HUES64 (cell line): Measurements from ENCODE around the gene TECR.

Experiments
- H3K27ac ChIP-seq: 2 replicates; pipeline ENCODE4 v1.7.0; 2013; ENCODE audit warnings: low read depth, low read length, inconsistent platforms
- H3K27me3 ChIP-seq: 2 replicates; pipeline ENCODE4 v1.6.1; 2013; ENCODE audit warnings: mild to moderate bottlenecking, low read length; ENCODE audit not compliant: insufficient read depth
- H3K36me3 ChIP-seq: 2 replicates; pipeline ENCODE4 v1.6.1; 2013; ENCODE audit warnings: mild to moderate bottlenecking, low read length; ENCODE audit not compliant: insufficient read depth
- H3K4me1 ChIP-seq: 2 replicates; pipeline ENCODE4 v1.6.1; 2013; ENCODE audit warnings: mild to moderate bottlenecking, low read length, moderate library complexity; ENCODE audit not compliant: insufficient read depth
- H3K4me3 ChIP-seq: 2 replicates; pipeline ENCODE4 v1.5.1; 2013; ENCODE audit warnings: mild to moderate bottlenecking, low read length, moderate library complexity
- H3K9ac ChIP-seq: 2 replicates; pipeline ENCODE4 v1.6.1; 2013; ENCODE audit warnings: mild to moderate bottlenecking, low read depth, low read length
- H3K9me3 ChIP-seq: 2 replicates; pipeline ENCODE4 v1.6.1; 2013; ENCODE audit warnings: low read depth, low read length; ENCODE audit not compliant: insufficient read depth
- WGBS: fragments of 150-250, 120-280 bp; methylation state at CpG from one replicate; pipeline ENCODE4 v1.1.7; 2013; ENCODE audit warnings: missing lambda C conversion rate; 5-methylcytosine and 5-hydroxymethylcytosine counted together

Gene TECR

GRCh38 chr19:14511229-14511593 lies 18.2 kb upstream of the TECR start:
- peaks cover 25% of the 10 kb centered on the region for H3K36me3 ChIP-seq
- H3K4me1 ChIP-seq, result no peaks in the 10 kb centered on the region
- H3K9me3 ChIP-seq, result no peaks in the 10 kb centered on the region
- H3K27me3 ChIP-seq, result no peaks in the 10 kb centered on the region
- H3K9ac ChIP-seq, result no peak overlapping the region
- 93% methylated on average over 4 of the region's 4 CpGs for WGBS
- no peak overlapping the region for H3K4me3 ChIP-seq
- no peak overlapping the region for H3K27ac ChIP-seq

GRCh38 chr19:14512406-14512961 lies 16.9 kb upstream of the TECR start:
- Histone ChIP-seq H3K4me3 (no peak overlapping the region), H3K27me3 (no peaks in the 10 kb centered on the region), H3K36me3 (peaks cover 31% of the 10 kb centered on the region), H3K4me1 (no peaks in the 10 kb centered on the region), H3K9me3 (no peaks in the 10 kb centered on the region), H3K9ac (no peak overlapping the region), H3K27ac (no peak overlapping the region)
- WGBS, result 95% methylated on average over 14 of the region's 14 CpGs

GRCh38 chr19:14514215-14514863 lies 15.1 kb upstream of the TECR start:
- Histone ChIP-seq H3K9ac (no peak overlapping the region), H3K36me3 (peaks cover 31% of the 10 kb centered on the region), H3K4me3 (no peak overlapping the region), H3K27me3 (no peaks in the 10 kb centered on the region), H3K27ac (no peak overlapping the region), H3K4me1 (0 out of 2 replicates have a peak, but pooled peaks cover under 1% of the 10 kb centered on the region), H3K9me3 (no peaks in the 10 kb centered on the region)
- 93% methylated on average over 8 of the region's 8 CpGs for WGBS

- WGBS, result 93% methylated on average over 8 of the region's 8 CpGs
- H3K9ac ChIP-seq, result no peak overlapping the region
- no peak overlapping the region for H3K27ac ChIP-seq
These were observed 13.8 kb upstream of the TECR start for GRCh38 chr19:14515501-14516047.

GRCh38 chr19:14516048-14516534 lies 13.3 kb upstream of the TECR start:
- peaks cover 9% of the 10 kb centered on the region; the same call in 1 of the 2 replicates for H3K4me1 ChIP-seq
- H3K9ac ChIP-seq, result no peak overlapping the region
- no peaks in the 10 kb centered on the region for H3K9me3 ChIP-seq
- WGBS, result 92% methylated on average over 15 of the region's 15 CpGs
- peak overlapping the region; percentile 86 for H3K4me3 ChIP-seq
- peaks cover 31% of the 10 kb centered on the region for H3K36me3 ChIP-seq
- no peak overlapping the region for H3K27ac ChIP-seq
- H3K27me3 ChIP-seq, result no peaks in the 10 kb centered on the region

More at GRCh38 chr19:14515501-14516047, 13.8 kb upstream of the TECR start:
- Histone ChIP-seq H3K4me3 (no peak overlapping the region; the same call in 1 of the 2 replicates), H3K36me3 (peaks cover 31% of the 10 kb centered on the region), H3K4me1 (peaks cover 9% of the 10 kb centered on the region; the same call in 1 of the 2 replicates), H3K27me3 (no peaks in the 10 kb centered on the region), H3K9me3 (no peaks in the 10 kb centered on the region)

GRCh38 chr19:14516746-14517438 lies 12.5 kb upstream of the TECR start:
- Histone ChIP-seq H3K27me3 (no peaks in the 10 kb centered on the region), H3K36me3 (peaks cover 31% of the 10 kb centered on the region), H3K9ac (peak overlapping the region; percentile 85), H3K27ac (no peak overlapping the region), H3K9me3 (no peaks in the 10 kb centered on the region), H3K4me1 (peaks cover 9% of the 10 kb centered on the region; the same call in 1 of the 2 replicates), H3K4me3 (peak overlapping the region; percentile 86)
- WGBS, result 50% methylated on average over 21 of the region's 22 CpGs

- Histone ChIP-seq H3K9ac (peak overlapping the region; percentile 85), H3K4me3 (peak overlapping the region; percentile 86), H3K27me3 (no peaks in the 10 kb centered on the region), H3K4me1 (peaks cover 9% of the 10 kb centered on the region; the same call in 1 of the 2 replicates), H3K36me3 (peaks cover 31% of the 10 kb centered on the region), H3K9me3 (no peaks in the 10 kb centered on the region), H3K27ac (peak overlapping the region; percentile 75; the same call in 1 of the 2 replicates)
- under 1% methylated on average over 32 of the region's 32 CpGs for WGBS
These were observed 12.0 kb upstream of the TECR start for GRCh38 chr19:14517446-14517839.

- peak within 1 kb of the TSS; percentile 75 for H3K27ac ChIP-seq
- H3K27me3 ChIP-seq, result no peaks in the 10 kb centered on the region
- under 1% methylated on average over 81 of the region's 82 CpGs for WGBS
- peaks cover 31% of the 10 kb centered on the region for H3K36me3 ChIP-seq
- peak within 1 kb of the TSS; percentile 86 for H3K4me3 ChIP-seq
- H3K4me1 ChIP-seq, result peaks cover 9% of the 10 kb centered on the region; the same call in 1 of the 2 replicates
- H3K9ac ChIP-seq, result peak within 1 kb of the TSS; percentile 85
- H3K9me3 ChIP-seq, result no peaks in the 10 kb centered on the region
These were observed 11.4 kb upstream of the TECR start, which contains the start of gene DNAJB1 for GRCh38 chr19:14517840-14518505. Gene DNAJB1 (minus strand): TSS chr19:14518397. CDS start chr19:14518349, 48 bp downstream.

GRCh38 chr19:14519245-14519859 lies 10.0 kb upstream of the TECR start:
- Histone ChIP-seq H3K9me3 (no peaks in the 10 kb centered on the region), H3K27ac (peak overlapping the region; percentile 58; the same call in 1 of the 2 replicates), H3K4me3 (no peak overlapping the region; the same call in 1 of the 2 replicates), H3K9ac (no peak overlapping the region), H3K36me3 (peaks cover 25% of the 10 kb centered on the region), H3K4me1 (peaks cover 9% of the 10 kb centered on the region; the same call in 1 of the 2 replicates), H3K27me3 (no peaks in the 10 kb centered on the region)
- WGBS, result 92% methylated on average over 20 of the region's 22 CpGs

- Histone ChIP-seq H3K9me3 (no peaks in the 10 kb centered on the region), H3K27me3 (no peaks in the 10 kb centered on the region), H3K27ac (peak overlapping the region; percentile 58; the same call in 1 of the 2 replicates), H3K36me3 (peaks cover 19% of the 10 kb centered on the region), H3K4me3 (no peak overlapping the region), H3K9ac (no peak overlapping the region), H3K4me1 (peaks cover 9% of the 10 kb centered on the region; the same call in 1 of the 2 replicates)
- 50% methylated on average over 2 of the region's 2 CpGs for WGBS
These were observed 9.5 kb upstream of the TECR start for GRCh38 chr19:14519860-14520407.
